H9 (cell line): ENCODE measurements around the gene TATDN2. TPM values are rescaled to one million over a fixed set of nuclear protein-coding genes. Genes with fewer than 3 reads are reported as not detected.
A peak's percentile ranks its signal among the peaks of the same experiment; 100 is the strongest.

Source experiments
- DNase-seq: peaks from one replicate; pipeline ENCODE4 v3.0.0-alpha.2; 2017
- H2AFZ ChIP-seq: one replicate; pipeline ENCODE4 v1.6.1; 2013; ENCODE audit warnings: mild to moderate bottlenecking, low read length, control low read depth, moderate library complexity
- H2AK5ac ChIP-seq: 2 replicates; pipeline ENCODE4 v1.6.1; 2013; ENCODE audit warnings: low read length, control low read depth, mixed read lengths; ENCODE audit not compliant: insufficient read length
- H2BK120ac ChIP-seq: one replicate; pipeline ENCODE4 v1.6.1; 2013; ENCODE audit warnings: low read depth, mild to moderate bottlenecking, low read length, control low read depth, inconsistent platforms; ENCODE audit not compliant: poor library complexity, severe bottlenecking
- H2BK12ac ChIP-seq: 2 replicates; pipeline ENCODE4 v1.6.1; 2013; ENCODE audit warnings: low read length, control low read depth, mixed read lengths, low read depth; ENCODE audit not compliant: insufficient read length
- H2BK15ac ChIP-seq: 2 replicates; pipeline ENCODE4 v1.6.1; 2013; ENCODE audit warnings: low read depth, low read length, control low read depth
- H2BK20ac ChIP-seq: one replicate; pipeline ENCODE4 v1.6.1; 2013; ENCODE audit warnings: low read depth, mild to moderate bottlenecking, low read length, control low read depth, inconsistent platforms; ENCODE audit not compliant: poor library complexity, severe bottlenecking
- H2BK5ac ChIP-seq: 2 replicates; pipeline ENCODE4 v1.6.1; 2013; ENCODE audit warnings: low read length, control low read depth, mixed read lengths; ENCODE audit not compliant: insufficient read length
- H3K14ac ChIP-seq: 2 replicates; pipeline ENCODE4 v1.6.1; 2013; ENCODE audit warnings: low read length, control low read depth; ENCODE audit not compliant: insufficient read depth
- H3K18ac ChIP-seq: 2 replicates; pipeline ENCODE4 v1.6.1; 2013; ENCODE audit warnings: low read depth, mild to moderate bottlenecking, mixed read lengths, low read length, control low read depth; ENCODE audit not compliant: insufficient read length
- H3K23ac ChIP-seq: 2 replicates; pipeline ENCODE4 v1.6.1; 2013; ENCODE audit warnings: low read length, control low read depth, mixed read lengths, low read depth; ENCODE audit not compliant: insufficient read length
- H3K23me2 ChIP-seq: 2 replicates; pipeline ENCODE4 v1.6.1; 2013; ENCODE audit warnings: low read depth, mild to moderate bottlenecking, mixed read lengths, low read length, control low read depth; ENCODE audit not compliant: insufficient read length, poor library complexity, severe bottlenecking
- H3K27ac ChIP-seq: 2 replicates; pipeline ENCODE4 v1.5.1; 2013; ENCODE audit warnings: low read length, control low read depth, mixed read lengths, low read depth; ENCODE audit not compliant: insufficient read length
- H3K27me3 ChIP-seq: 2 replicates; pipeline ENCODE4 v1.6.1; 2013; ENCODE audit warnings: low read length, control low read depth, inconsistent platforms; ENCODE audit not compliant: insufficient read depth
- H3K4ac ChIP-seq: 2 replicates; pipeline ENCODE4 v1.6.1; 2013; ENCODE audit warnings: low read depth, mild to moderate bottlenecking, control low read depth, inconsistent platforms, low read length, moderate library complexity
- H3K4me1 ChIP-seq: 2 replicates; pipeline ENCODE4 v1.6.1; 2013; ENCODE audit warnings: low read length, control low read depth, inconsistent platforms; ENCODE audit not compliant: insufficient read depth
- H3K4me2 ChIP-seq: 2 replicates; pipeline ENCODE4 v1.6.1; 2013; ENCODE audit warnings: low read length, control low read depth, mixed read lengths; ENCODE audit not compliant: insufficient read length, insufficient read depth
- H3K56ac ChIP-seq: 2 replicates; pipeline ENCODE4 v1.6.1; 2013; ENCODE audit warnings: low read depth, mild to moderate bottlenecking, mixed read lengths, low read length, control low read depth; ENCODE audit not compliant: insufficient read length
- H3K79me1 ChIP-seq: 2 replicates; pipeline ENCODE4 v1.6.1; 2013; ENCODE audit warnings: low read depth, mild to moderate bottlenecking, moderate library complexity, low read length, control low read depth, inconsistent platforms; ENCODE audit not compliant: insufficient read depth, poor library complexity, severe bottlenecking
- H3K79me2 ChIP-seq: 2 replicates; pipeline ENCODE4 v1.6.1; 2013; ENCODE audit warnings: low read length, control low read depth, inconsistent platforms; ENCODE audit not compliant: insufficient read depth
- H3K9ac ChIP-seq: 2 replicates; pipeline ENCODE4 v1.6.1; 2013; ENCODE audit warnings: low read length, control low read depth, mixed read lengths; ENCODE audit not compliant: insufficient read length; ENCODE audit errors: extremely low read depth
- H3K9me3 ChIP-seq: one replicate; pipeline ENCODE4 v1.6.1; 2013; ENCODE audit warnings: low read depth, low read length, inconsistent platforms; ENCODE audit not compliant: control insufficient read depth
- H3T11ph ChIP-seq: one replicate; pipeline ENCODE4 v1.6.1; 2013; ENCODE audit warnings: mild to moderate bottlenecking, low read length, control low read depth, inconsistent platforms
- H4K20me1 ChIP-seq: one replicate; pipeline ENCODE4 v1.6.1; 2013; ENCODE audit not compliant: control insufficient read depth, insufficient read length, insufficient read depth
- H4K5ac ChIP-seq: 2 replicates; pipeline ENCODE4 v1.6.1; 2013; ENCODE audit warnings: low read depth, mild to moderate bottlenecking, mixed read lengths, low read length, control low read depth; ENCODE audit not compliant: insufficient read length
- H4K8ac ChIP-seq: replicated peaks from 2 replicates; pipeline ENCODE4 v1.6.1; 2013; ENCODE audit warnings: low read length, control low read depth, mixed read lengths, low read depth; ENCODE audit not compliant: insufficient read length
- H4K91ac ChIP-seq: 2 replicates; pipeline ENCODE4 v1.6.1; 2013; ENCODE audit warnings: low read depth, mild to moderate bottlenecking, moderate library complexity, mixed read lengths, low read length, control low read depth; ENCODE audit not compliant: insufficient read length
- H3K27ac Mint-ChIP-seq, 3 experiments: 2 replicates in 2 of 3; 3 replicates in 1 of 3; pipeline ENCODE4 v1.8.0; 2020 to 2021; ENCODE audit warnings: mixed read lengths in 3 of 3, mild to moderate bottlenecking in 1 of 3, moderate library complexity in 1 of 3
- H3K27me3 Mint-ChIP-seq: 2 replicates; pipeline ENCODE4 v1.8.0; 2021; ENCODE audit warnings: low read depth, mild to moderate bottlenecking, moderate library complexity, mixed read lengths
- H3K36me3 Mint-ChIP-seq, 3 experiments: 2 replicates in 2 of 3; 3 replicates in 1 of 3; pipeline ENCODE4 v1.8.0; 2020 to 2021; ENCODE audit warnings: low read depth in 3 of 3, mixed read lengths in 3 of 3; ENCODE audit not compliant: insufficient read depth in 1 of 3
- H3K4me1 Mint-ChIP-seq, 2 experiments: 2 replicates each; pipeline ENCODE4 v1.8.0; 2020; ENCODE audit warnings: mixed read lengths in 2 of 2
- H3K4me3 Mint-ChIP-seq, 2 experiments: 2 replicates in 1 of 2; 3 replicates in 1 of 2; pipeline ENCODE4 v1.8.0; 2020 to 2021; ENCODE audit warnings: mild to moderate bottlenecking in 2 of 2, mixed read lengths in 2 of 2, moderate library complexity in 1 of 2
- H3K9me3 Mint-ChIP-seq, 2 experiments: 2 replicates in 1 of 2; 3 replicates in 1 of 2; pipeline ENCODE4 v1.8.0; 2020; ENCODE audit warnings: mild to moderate bottlenecking in 2 of 2, mixed read lengths in 2 of 2, moderate library complexity in 1 of 2
- WGBS: extraction: QIAGEN DNeasy Blood & Tissue Kit; methylation state at CpG from one replicate; pipeline ENCODE4 v1.1.7; 2013; ENCODE audit warnings: missing lambda C conversion rate, low lambda C conversion rate, mixed read lengths; ENCODE audit not compliant: insufficient read length; ENCODE audit errors: extremely low coverage; 5-methylcytosine and 5-hydroxymethylcytosine counted together
- total RNA-seq: library from RNA; stranded (reverse); gene quantifications from 2 replicates; pipeline ENCODE4 v1.2.1, GENCODE V29; 2021
- TF ChIP-seq, protein P1 (sequence below): fragments of 200-600 bp; sonication (generic); conservative IDR thresholded peaks from 3 replicates; pipeline ENCODE4 v1.8.0; 2021; ENCODE audit warnings: antibody characterized with exemption, mild to moderate bottlenecking

TATDN2 gene
- total RNA-seq, 1 experiment from 2014 or later: 34.4 TPM

DNA sequence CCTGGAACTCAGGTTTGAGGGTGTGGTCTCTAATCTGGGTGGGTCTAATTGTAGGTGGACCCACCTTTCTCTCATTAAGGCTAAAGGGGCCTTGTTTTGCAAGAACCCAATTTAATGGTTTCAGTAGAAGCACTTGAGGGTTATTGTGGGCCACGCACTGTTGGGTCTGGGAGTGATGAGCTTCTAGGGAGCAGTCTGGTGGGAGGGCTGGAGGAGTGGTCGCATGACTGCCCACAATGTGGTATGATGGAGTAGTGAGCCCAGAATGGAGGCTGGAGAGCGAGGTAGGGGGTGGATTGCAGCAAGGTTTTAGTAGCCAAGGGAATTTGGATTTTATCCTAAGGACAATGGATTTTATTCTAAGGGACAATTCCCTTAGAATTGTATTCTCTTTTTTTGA, 2.7 kb downstream of the TATDN2 start:
- Histone ChIP-seq H2AFZ (no peak overlapping the region), H3K18ac (no peak overlapping the region), H3K14ac (no peak overlapping the region), H2BK12ac (no peak overlapping the region), H2BK20ac (no peak overlapping the region), H2BK5ac (no peak overlapping the region), H3K4me2 (peak overlapping the region; percentile 88), H2BK120ac (no peak overlapping the region), H3K4me1 (peaks cover 3% of the 10 kb centered on the region; the same call in 1 of the 2 replicates), H3K23ac (no peak overlapping the region), H2AK5ac (no peak overlapping the region), H3T11ph (no peak overlapping the region), H3K4ac (no peak overlapping the region), H3K56ac (no peak overlapping the region), H3K27ac (no peak overlapping the region), H4K5ac (no peak overlapping the region), H3K9me3 (no peaks in the 10 kb centered on the region), H3K79me2 (peaks cover 13% of the 10 kb centered on the region; the same call in 1 of the 2 replicates), H2BK15ac (no peak overlapping the region), H3K9ac (no peak overlapping the region), H4K20me1 (no peaks in the 10 kb centered on the region), H3K27me3 (no peaks in the 10 kb centered on the region), H4K8ac (no peak overlapping the region), H3K23me2 (peaks cover 13% of the 10 kb centered on the region), H3K79me1 (no peaks in the 10 kb centered on the region), H4K91ac (no peak overlapping the region)
- WGBS: no CpG with 5 or more reads among the region's 3 CpGs
- TF ChIP-seq, protein P1, sequence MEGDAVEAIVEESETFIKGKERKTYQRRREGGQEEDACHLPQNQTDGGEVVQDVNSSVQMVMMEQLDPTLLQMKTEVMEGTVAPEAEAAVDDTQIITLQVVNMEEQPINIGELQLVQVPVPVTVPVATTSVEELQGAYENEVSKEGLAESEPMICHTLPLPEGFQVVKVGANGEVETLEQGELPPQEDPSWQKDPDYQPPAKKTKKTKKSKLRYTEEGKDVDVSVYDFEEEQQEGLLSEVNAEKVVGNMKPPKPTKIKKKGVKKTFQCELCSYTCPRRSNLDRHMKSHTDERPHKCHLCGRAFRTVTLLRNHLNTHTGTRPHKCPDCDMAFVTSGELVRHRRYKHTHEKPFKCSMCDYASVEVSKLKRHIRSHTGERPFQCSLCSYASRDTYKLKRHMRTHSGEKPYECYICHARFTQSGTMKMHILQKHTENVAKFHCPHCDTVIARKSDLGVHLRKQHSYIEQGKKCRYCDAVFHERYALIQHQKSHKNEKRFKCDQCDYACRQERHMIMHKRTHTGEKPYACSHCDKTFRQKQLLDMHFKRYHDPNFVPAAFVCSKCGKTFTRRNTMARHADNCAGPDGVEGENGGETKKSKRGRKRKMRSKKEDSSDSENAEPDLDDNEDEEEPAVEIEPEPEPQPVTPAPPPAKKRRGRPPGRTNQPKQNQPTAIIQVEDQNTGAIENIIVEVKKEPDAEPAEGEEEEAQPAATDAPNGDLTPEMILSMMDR: no peak
- peaks cover 13% of the 10 kb centered on the region for H3K27me3 Mint-ChIP-seq
- no peak for DNase-seq
- H3K4me1 Mint-ChIP-seq: peaks cover 26 to 27% of the 10 kb centered on the region in 2 experiments
- H3K4me3 Mint-ChIP-seq: peak overlapping the region; percentile 83 to 94
- H3K36me3 Mint-ChIP-seq: peaks cover 45 to 66% (median 55%) of the 10 kb centered on the region in 3 experiments
- H3K9me3 Mint-ChIP-seq: peaks cover 16% of the 10 kb centered on the region in 2 experiments
- peak overlapping the region in 1 of 3 experiments; percentile 21; a peak in 1 of 7 replicates for H3K27ac Mint-ChIP-seq
